Hepatocyte (in vitro differentiated cells): ENCODE data around the gene MPST. TPM values are rescaled to one million over a fixed set of nuclear protein-coding genes. Genes with fewer than 3 reads are reported as not detected.

ENCODE experiments used
- DNase-seq: peaks from one replicate; pipeline ENCODE4 v3.0.0-alpha.2; 2016; ENCODE audit warnings: low spot score
- H2AFZ ChIP-seq: fragments of 200-600 bp; sonication (generic); 2 replicates; pipeline ENCODE4 v1.6.0; 2016; ENCODE audit warnings: antibody characterized with exemption, mild to moderate bottlenecking
- H3K27ac ChIP-seq: fragments of 200-600 bp; sonication (generic); 2 replicates; pipeline ENCODE4 v1.5.1; 2016; ENCODE audit warnings: mild to moderate bottlenecking
- H3K27me3 ChIP-seq: fragments of 200-600 bp; sonication (generic); 2 replicates; pipeline ENCODE4 v1.6.1; 2016
- H3K36me3 ChIP-seq: fragments of 200-600 bp; sonication (generic); replicated peaks from 2 replicates; pipeline ENCODE4 v1.5.1; 2016; ENCODE audit warnings: low read depth; ENCODE audit not compliant: insufficient read depth
- H3K4me1 ChIP-seq: fragments of 200-600 bp; sonication (generic); 2 replicates; pipeline ENCODE4 v1.5.1; 2016; ENCODE audit warnings: mild to moderate bottlenecking, moderate library complexity; ENCODE audit not compliant: insufficient read depth
- H3K4me2 ChIP-seq: fragments of 200-600 bp; sonication (generic); 2 replicates; pipeline ENCODE4 v1.6.0; 2016
- H3K4me3 ChIP-seq: fragments of 200-600 bp; sonication (generic); 2 replicates; pipeline ENCODE4 v1.5.1; 2016; ENCODE audit warnings: mild to moderate bottlenecking
- H3K79me2 ChIP-seq: fragments of 200-600 bp; sonication (generic); 2 replicates; pipeline ENCODE4 v1.6.0; 2017; ENCODE audit warnings: mild to moderate bottlenecking
- H3K9me2 ChIP-seq: fragments of 200-600 bp; sonication (generic); replicated peaks from 2 replicates; pipeline ENCODE4 v1.6.0; 2017; ENCODE audit warnings: mild to moderate bottlenecking; ENCODE audit not compliant: insufficient read depth
- H3K9me3 ChIP-seq: fragments of 200-600 bp; sonication (generic); 2 replicates; pipeline ENCODE4 v1.5.1; 2016; ENCODE audit warnings: low read depth, mild to moderate bottlenecking
- H4K20me1 ChIP-seq: fragments of 200-600 bp; sonication (generic); 2 replicates; pipeline ENCODE4 v1.6.0; 2016; ENCODE audit warnings: mild to moderate bottlenecking; ENCODE audit not compliant: insufficient read depth, poor library complexity, severe bottlenecking
- CTCF ChIP-seq: fragments of 200-600 bp; sonication (generic); IDR thresholded peaks from 2 replicates; pipeline ENCODE4 v1.5.1; 2016; ENCODE audit warnings: antibody characterized with exemption, mild to moderate bottlenecking; ENCODE audit not compliant: poor library complexity
- EZH2 ChIP-seq: fragments of 200-600 bp; sonication (generic); IDR thresholded peaks from 2 replicates; pipeline ENCODE4 v1.6.1; 2016; ENCODE audit warnings: antibody characterized with exemption, mild to moderate bottlenecking, borderline replicate concordance
- EZH2phosphoT487 ChIP-seq: fragments of 200-600 bp; sonication (generic); IDR thresholded peaks from one replicate; pipeline ENCODE4 v1.6.1; 2018; ENCODE audit warnings: antibody characterized with exemption, mild to moderate bottlenecking, low read depth, moderate library complexity; ENCODE audit not compliant: unreplicated experiment, severe bottlenecking
- WGBS: methylation state at CpG from one replicate; pipeline ENCODE4 v1.1.6; 2016; ENCODE audit warnings: low lambda C conversion rate; ENCODE audit errors: missing lambda C conversion rate; 5-methylcytosine and 5-hydroxymethylcytosine counted together
- polyA plus RNA-seq: library from polyadenylated mRNA; unstranded; fragments of >200 nt; fragmentation: Nextera tagmentation; extraction: Ambion mirVana; gene quantifications from 2 replicates; pipeline ENCODE4 v1.2.1, GENCODE V29; 2016
- total RNA-seq: library from RNA; depleted of rRNA; stranded (reverse); fragments of >200 nt; gene quantifications from 2 replicates; pipeline ENCODE4 v1.2.3, GENCODE V29; 2014

The MPST gene
- total and polyA plus RNA-seq, 2 experiments from 2014 or later = 136 to 193 TPM

- 92% methylated on average over 16 of the region's 16 CpGs for WGBS
Observed at GRCh38 chr22:36981247-36981775, 38.2 kb upstream of the MPST start.

GRCh38 chr22:36982136-36982535 is 37.4 kb upstream of the MPST start:
- H3K36me3 ChIP-seq = no peaks in the 10 kb centered on the region

More at GRCh38 chr22:36981247-36981775, 38.2 kb upstream of the MPST start:
- Histone ChIP-seq H2AFZ (no peak overlapping the region), H3K9me3 (no peaks in the 10 kb centered on the region), H4K20me1 (no peaks in the 10 kb centered on the region), H3K4me3 (no peak overlapping the region), H3K79me2 (no peaks in the 10 kb centered on the region), H3K4me1 (peaks cover 3% of the 10 kb centered on the region), H3K36me3 (no peaks in the 10 kb centered on the region), H3K27ac (no peak overlapping the region), H3K4me2 (no peak overlapping the region), H3K27me3 (no peaks in the 10 kb centered on the region), H3K9me2 (no peaks in the 10 kb centered on the region)
- DNase-seq = no peak
- TF ChIP-seq EZH2 (no peak), CTCF (no peak), EZH2phosphoT487 (no peak)

GRCh38 chr22:36985211-36985889 is 34.2 kb upstream of the MPST start:
- WGBS = 96% methylated on average over 10 of the region's 10 CpGs
- no peaks in the 10 kb centered on the region for H3K36me3 ChIP-seq
- no peaks in the 10 kb centered on the region for H3K79me2 ChIP-seq
- no peaks in the 10 kb centered on the region for H4K20me1 ChIP-seq
- no peak overlapping the region for H3K4me3 ChIP-seq
- H3K9me2 ChIP-seq = no peaks in the 10 kb centered on the region
- TF ChIP-seq CTCF (no peak), EZH2 (no peak), EZH2phosphoT487 (no peak)
- no peaks in the 10 kb centered on the region for H3K9me3 ChIP-seq
- no peak for DNase-seq
- H3K27ac ChIP-seq = no peak overlapping the region
- no peak overlapping the region for H2AFZ ChIP-seq
- H3K4me2 ChIP-seq = no peak overlapping the region
- H3K27me3 ChIP-seq = no peaks in the 10 kb centered on the region
- H3K4me1 ChIP-seq = no peaks in the 10 kb centered on the region

More at GRCh38 chr22:36982136-36982535, 37.4 kb upstream of the MPST start:
- no peak for DNase-seq
- H3K27me3 ChIP-seq = no peaks in the 10 kb centered on the region
- H3K9me3 ChIP-seq = no peaks in the 10 kb centered on the region
- H3K4me2 ChIP-seq = no peak overlapping the region
- TF ChIP-seq CTCF = no peak
- no peak for TF ChIP-seq EZH2phosphoT487
- TF ChIP-seq EZH2 = no peak
- no peaks in the 10 kb centered on the region for H3K79me2 ChIP-seq
- H4K20me1 ChIP-seq = no peaks in the 10 kb centered on the region
- WGBS = 65% methylated on average over 5 of the region's 5 CpGs
- no peak overlapping the region for H3K4me3 ChIP-seq
- H2AFZ ChIP-seq = no peak overlapping the region
- H3K27ac ChIP-seq = no peak overlapping the region
- H3K4me1 ChIP-seq = peaks cover 3% of the 10 kb centered on the region
- no peaks in the 10 kb centered on the region for H3K9me2 ChIP-seq
